HFF-Myc (cell line): ENCODE results near the gene ATAD2B.

Source experiments
- DNase-seq: peaks from one replicate; pipeline ENCODE4 v3.0.0-alpha.2; 2011; ENCODE audit warnings: low read depth; ENCODE audit errors: extremely low read depth
- H3K4me3 ChIP-seq: replicated peaks from 2 replicates; pipeline ENCODE4 v1.5.1; 2011; ENCODE audit warnings: low read depth, mild to moderate bottlenecking, control low read depth, low read length
- CTCF ChIP-seq: IDR thresholded peaks from 2 replicates; pipeline ENCODE4 v1.5.1; 2012; ENCODE audit warnings: mild to moderate bottlenecking, low read depth, low read length, control low read depth; ENCODE audit errors: missing control alignments

The ATAD2B gene

GRCh38 chr2:23756593-23757292, 170.2 kb downstream of the ATAD2B start:
- DNase-seq: no peak
- no peak overlapping the region for H3K4me3 ChIP-seq
- TF ChIP-seq CTCF: no peak

- no peak overlapping the region for H3K4me3 ChIP-seq
- no peak for DNase-seq
Measured at GRCh38 chr2:23754970-23755369, 172.0 kb downstream of the ATAD2B start.

GRCh38 chr2:23753291-23754010, 173.5 kb downstream of the ATAD2B start:
- no peak overlapping the region for H3K4me3 ChIP-seq
- no peak for DNase-seq
- TF ChIP-seq CTCF: no peak

More at GRCh38 chr2:23754970-23755369, 172.0 kb downstream of the ATAD2B start:
- TF ChIP-seq CTCF: no peak

- no peak for TF ChIP-seq CTCF
- DNase-seq: no peak
- no peak overlapping the region for H3K4me3 ChIP-seq
Measured at GRCh38 chr2:23751747-23752265, 175.1 kb downstream of the ATAD2B start.

GRCh38 chr2:23746141-23746863, 180.6 kb downstream of the ATAD2B start:
- DNase-seq: no peak
- no peak for TF ChIP-seq CTCF
- H3K4me3 ChIP-seq: no peak overlapping the region

- DNase-seq: peak; percentile 36
- no peak overlapping the region for H3K4me3 ChIP-seq
- no peak for TF ChIP-seq CTCF
Measured at GRCh38 chr2:23745726-23746105, 181.2 kb downstream of the ATAD2B start.
